GM19467 (cell line): ENCODE results near the gene OR10G3.

Source experiments
- ATAC-seq: cut with Tn5 transposase; IDR thresholded peaks from one replicate; pipeline ENCODE4 v1.9.1; 2021; ENCODE audit warnings: mild to moderate bottlenecking, moderate library complexity; ENCODE audit not compliant: unreplicated experiment

OR10G3 gene

DNA sequence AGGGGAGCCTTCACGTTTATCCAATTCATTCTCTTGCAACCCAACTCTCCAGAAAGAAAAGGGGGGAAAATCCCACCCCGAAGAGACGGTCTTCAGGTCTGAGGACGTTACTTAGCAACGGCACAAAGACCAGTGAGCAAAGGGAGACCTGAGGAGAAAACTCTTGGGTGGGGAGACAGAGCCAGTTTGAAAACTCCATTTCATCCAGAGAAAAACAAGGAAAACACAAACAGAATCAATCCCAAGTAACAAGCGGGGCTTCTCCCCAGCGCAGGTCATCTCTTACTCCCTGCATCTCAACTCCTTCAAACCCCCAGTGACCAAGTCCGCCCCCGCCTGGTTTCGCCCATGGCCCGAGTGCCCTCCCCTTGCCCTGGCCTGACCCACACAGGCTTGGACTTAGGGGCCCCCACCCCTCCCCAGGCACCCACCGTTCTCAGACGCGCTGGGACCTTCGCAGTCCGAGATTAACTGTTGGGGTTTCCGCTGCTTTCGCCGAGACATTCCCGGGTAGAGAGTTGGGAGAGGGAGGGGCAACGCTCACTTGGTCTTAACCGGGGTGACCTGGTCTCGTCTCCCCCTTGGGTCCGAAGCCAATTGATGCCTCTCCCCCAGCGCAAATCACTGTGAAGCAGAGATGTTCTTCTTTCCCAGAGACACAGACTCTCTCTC, 43.3 kb downstream of the OR10G3 start:
- no peak for ATAC-seq

GRCh38 chr14:21535545-21536417, 44.1 kb downstream of the OR10G3 start:
- ATAC-seq = no peak

DNA sequence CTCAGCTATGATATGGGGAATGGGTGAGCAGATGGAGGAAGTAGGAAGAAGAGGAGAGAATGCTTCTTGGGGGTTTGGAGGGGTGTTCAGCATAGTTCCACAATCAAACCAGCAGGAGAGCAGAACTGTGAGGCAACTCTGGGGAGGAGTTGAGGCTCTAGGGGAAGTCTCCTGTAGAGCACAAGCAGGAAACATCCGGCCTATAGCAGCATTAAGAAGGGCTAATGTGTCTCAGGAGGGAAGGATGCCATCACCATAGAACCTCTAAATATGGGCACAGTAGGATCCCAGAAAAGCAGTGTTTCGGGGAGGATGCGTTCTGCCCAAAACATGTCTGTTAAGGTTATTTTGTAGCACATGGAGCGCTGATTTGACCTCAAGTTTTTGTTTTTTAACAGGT, 45.3 kb downstream of the OR10G3 start:
- ATAC-seq = no peak

- ATAC-seq = no peak
Observed at GRCh38 chr14:21533294-21533693, 46.6 kb downstream of the OR10G3 start.

- ATAC-seq = no peak
Observed at GRCh38 chr14:21529515-21529914, 50.4 kb downstream of the OR10G3 start.

- ATAC-seq = no peak
Observed at GRCh38 chr14:21528381-21529348, 51.2 kb downstream of the OR10G3 start.

- ATAC-seq = no peak
Observed at GRCh38 chr14:21527318-21527679, 52.6 kb downstream of the OR10G3 start.

DNA sequence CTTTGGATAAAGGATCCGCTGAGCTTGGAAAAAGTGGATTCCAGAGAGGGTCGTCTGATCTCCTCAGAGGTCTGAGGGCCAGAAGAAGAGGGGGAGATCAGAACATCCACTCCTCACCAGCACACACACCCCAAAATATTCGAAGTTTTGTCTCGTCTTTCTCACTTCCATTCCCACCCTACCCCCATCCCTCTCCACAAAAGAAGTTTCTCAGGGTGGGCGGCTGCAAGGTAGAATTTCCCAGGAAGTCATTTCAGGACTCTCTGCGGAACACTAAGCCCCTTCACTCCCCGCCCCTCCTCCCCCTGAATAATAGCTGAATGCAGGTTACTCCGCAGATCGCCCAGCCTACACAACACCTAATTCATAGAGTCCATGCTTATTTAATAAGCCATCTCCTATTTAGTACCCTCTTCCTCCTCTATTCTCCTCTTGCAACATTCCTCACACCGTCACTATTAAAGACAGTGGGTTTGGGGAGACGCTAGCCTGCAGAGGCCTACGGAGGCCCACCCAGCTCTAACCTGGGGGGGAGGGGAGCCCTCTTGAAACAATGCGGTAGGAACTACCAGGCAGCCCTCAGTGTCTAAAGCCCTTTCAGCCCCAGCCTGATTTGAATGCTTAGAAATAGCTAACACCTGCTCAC, 53.1 kb downstream of the OR10G3 start:
- no peak for ATAC-seq

GRCh38 chr14:21525962-21526671, 53.8 kb downstream of the OR10G3 start, which contains the start of gene SALL2:
SALL2 (minus strand) TSS chr14:21526346; CDS start chr14:21526127, 219 bp downstream.
- ATAC-seq = no peak

DNA sequence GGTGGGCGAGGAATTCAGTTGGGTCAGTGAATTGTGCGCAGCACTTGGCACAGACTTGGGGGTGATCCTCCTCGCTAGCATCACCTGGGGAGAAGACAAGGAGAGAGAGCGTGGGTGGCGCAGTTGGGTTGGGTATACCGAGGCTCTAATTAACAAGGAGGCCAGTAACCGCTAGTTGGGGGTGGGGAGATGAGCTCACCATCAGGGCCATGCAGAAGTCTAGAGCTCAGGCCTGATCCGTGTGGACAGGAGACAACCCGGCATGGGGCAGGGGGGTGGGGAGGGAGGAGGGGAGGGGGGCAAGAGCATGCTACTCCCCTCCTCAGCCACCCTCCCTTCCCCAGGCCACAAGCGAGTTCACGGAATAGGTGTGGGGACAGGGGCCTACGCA, 54.3 kb downstream of the OR10G3 start:
- no peak for ATAC-seq

GRCh38 chr14:21524575-21525490, 55.0 kb downstream of the OR10G3 start:
- ATAC-seq = no peak

- no peak for ATAC-seq
Observed at GRCh38 chr14:21523203-21523602, 56.7 kb downstream of the OR10G3 start.

DNA sequence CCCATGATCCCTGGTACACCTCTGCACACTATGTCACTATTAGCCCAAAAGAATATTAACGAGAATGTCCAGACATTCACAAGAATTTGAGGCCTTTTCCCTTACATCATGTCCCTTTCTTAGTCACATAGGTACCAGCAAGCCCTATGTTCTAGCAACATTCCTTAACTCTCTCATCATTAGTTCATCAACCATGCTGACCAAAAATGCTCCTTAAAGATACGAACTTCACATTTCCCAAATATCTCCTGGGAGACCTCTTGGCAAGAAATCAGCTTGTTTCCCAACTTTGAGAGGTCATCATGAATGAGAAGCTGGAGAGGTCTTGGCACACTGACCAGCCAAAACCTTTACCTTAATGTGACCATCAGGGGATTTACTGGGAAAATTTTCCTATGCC, 58.4 kb downstream of the OR10G3 start:
- no peak for ATAC-seq

DNA sequence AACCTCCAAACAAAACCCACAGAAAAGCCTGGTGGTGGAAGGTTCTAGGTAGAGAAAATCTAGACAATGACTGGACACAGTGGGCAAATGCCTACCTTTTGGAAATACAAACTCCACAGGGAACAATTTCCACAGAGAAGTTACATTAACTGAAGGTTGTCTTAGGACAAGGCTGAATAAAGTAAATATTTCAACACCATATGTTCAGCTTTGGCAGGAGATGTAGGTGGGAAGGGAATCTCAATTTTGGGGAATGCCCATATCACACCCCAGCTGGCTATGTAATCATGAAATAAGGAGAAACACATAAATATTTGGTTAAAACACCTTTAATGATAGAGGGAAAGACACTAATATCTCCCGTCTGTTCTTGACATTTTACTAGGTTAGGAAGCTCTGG, 59.1 kb downstream of the OR10G3 start:
- ATAC-seq = no peak

- ATAC-seq = no peak
Observed at GRCh38 chr14:21518725-21519124, 61.2 kb downstream of the OR10G3 start.
